DMS153 treated with DMSO at 0.1 percent for 48 hours (cell line): ENCODE results near the gene NKD1.
A peak's percentile ranks its signal among the peaks of the same experiment; 100 is the strongest.
"Not testable (repeated sequence)": the region's sequence is repeated elsewhere in the genome, so short reads cannot be mapped to it uniquely, and the experiment has no call there.

Source experiments
- DNase-seq: peaks from one replicate; lab custom pipeline; 2025; ENCODE audit not compliant: unreplicated experiment; lab: John Stamatoyannopoulos, UW

Gene NKD1

GRCh38 chr16:50548125-50548908 lies at the start of gene NKD1:
NKD1 (plus strand) TSS chr16:50548396; CDS start chr16:50548554, 158 bp downstream.
- DNase-seq: no peak

- DNase-seq: no peak
Measured at GRCh38 chr16:50498431-50499155, 49.6 kb upstream of the NKD1 start.

GRCh38 chr16:50499254-50499653 lies 48.9 kb upstream of the NKD1 start:
- DNase-seq: no peak

GRCh38 chr16:50500171-50500874 lies 47.9 kb upstream of the NKD1 start:
- no peak for DNase-seq

- no peak for DNase-seq
Measured at GRCh38 chr16:50501251-50501650, 46.9 kb upstream of the NKD1 start.

GRCh38 chr16:50501986-50502615 lies 46.1 kb upstream of the NKD1 start:
- no peak for DNase-seq

- DNase-seq: no peak
Measured at GRCh38 chr16:50502616-50503011, 45.6 kb upstream of the NKD1 start.

- not testable (repeated sequence) for DNase-seq
Measured at GRCh38 chr16:50503868-50504531, 44.2 kb upstream of the NKD1 start.

- DNase-seq: no peak
Measured at GRCh38 chr16:50505115-50505514, 43.1 kb upstream of the NKD1 start.

- DNase-seq: peak; percentile 26
Measured at GRCh38 chr16:50505714-50506542, 42.3 kb upstream of the NKD1 start.

- DNase-seq: no peak
Measured at GRCh38 chr16:50506543-50506937, 41.7 kb upstream of the NKD1 start.

GRCh38 chr16:50507397-50507796 lies 40.8 kb upstream of the NKD1 start:
- DNase-seq: no peak

- no peak for DNase-seq
Measured at GRCh38 chr16:50509521-50510341, 38.5 kb upstream of the NKD1 start.

GRCh38 chr16:50515218-50515617 lies 33.0 kb upstream of the NKD1 start:
- no peak for DNase-seq

- DNase-seq: no peak
Measured at GRCh38 chr16:50516401-50516800, 31.8 kb upstream of the NKD1 start.

- no peak for DNase-seq
Measured at GRCh38 chr16:50516890-50517289, 31.3 kb upstream of the NKD1 start.

- DNase-seq: no peak
Measured at GRCh38 chr16:50517450-50518252, 30.5 kb upstream of the NKD1 start.

GRCh38 chr16:50519001-50519400 lies 29.2 kb upstream of the NKD1 start:
- no peak for DNase-seq
